B cell (primary cell): Measurements from ENCODE around the gene CCDC126. TPM values are rescaled to one million over a fixed set of nuclear protein-coding genes. Genes with fewer than 3 reads are reported as not detected.

ENCODE experiments used
- ATAC-seq: fragments of 200-7000 bp; cut with Tn5 transposase; one replicate; pipeline ENCODE4 v1.10.0; 2021; ENCODE audit warnings: low read depth, mild to moderate bottlenecking, moderate number of reproducible peaks, moderate library complexity
- CTCF ChIA-PET: fragments of 350-600 bp; sonication (Branson Sonifier 250); formaldehyde crosslinking; loops from one replicate; lab custom pipeline; 2021; ENCODE audit warnings: antibody characterized with exemption, inconsistent platforms; lab: Charles Lee
- POLR2A ChIA-PET: fragments of 350-600 bp; sonication (Branson Sonifier 250); formaldehyde crosslinking; loops from one replicate; lab custom pipeline; 2021; ENCODE audit warnings: antibody characterized with exemption; lab: Charles Lee
- DNase-seq: peaks from one replicate; pipeline ENCODE4 v3.0.0; 2013
- H2AFZ ChIP-seq: 2 replicates; pipeline ENCODE4 v1.6.1; 2012; ENCODE audit warnings: mild to moderate bottlenecking, low read depth, low read length; ENCODE audit not compliant: insufficient read depth, poor library complexity, severe bottlenecking
- H3K27ac ChIP-seq, 2 donors: 1 replicate in 1 of 2; 2 replicates in 1 of 2; pipeline ENCODE4 v1.5.1; 2012 to 2013; ENCODE audit warnings: low read length in 2 of 2, mild to moderate bottlenecking in 2 of 2, moderate library complexity in 1 of 2
- H3K27me3 ChIP-seq, 4 experiments: fragments of 200-600 bp in 1 of 4; sonication (generic) in 1 of 4; replicated peaks in 1 of 4; 1 replicate in 2 of 4; 2 replicates in 2 of 4; pipeline versions ENCODE4 v1.6.1 to v1.7.0; 2013 to 2016; ENCODE audit warnings: low read length in 3 of 4, mild to moderate bottlenecking in 2 of 4, mixed read lengths in 1 of 4, moderate library complexity in 1 of 4; ENCODE audit not compliant: insufficient read depth in 4 of 4, control insufficient read depth in 3 of 4; ENCODE audit errors: control extremely low read depth in 1 of 4
- H3K36me3 ChIP-seq, 2 experiments: replicated peaks in 1 of 2; 1 replicate in 1 of 2; 2 replicates in 1 of 2; pipeline versions ENCODE4 v1.6.1 to v1.7.1; 2013; ENCODE audit warnings: low read length in 1 of 2; ENCODE audit not compliant: insufficient read depth in 2 of 2, control insufficient read depth in 1 of 2; ENCODE audit errors: control extremely low read depth in 1 of 2, extremely low read depth in 1 of 2
- H3K4me1 ChIP-seq, 2 donors: fragments of 200-600 bp in 1 of 2; sonication (generic) in 1 of 2; 1 replicate in 1 of 2; 2 replicates in 1 of 2; pipeline versions ENCODE4 v1.5.1 to v1.6.1; 2013 to 2017; ENCODE audit warnings: low read length in 2 of 2; ENCODE audit not compliant: control insufficient read depth in 2 of 2, insufficient read depth in 2 of 2
- H3K4me2 ChIP-seq: replicated peaks from 2 replicates; pipeline ENCODE3; 2012; ENCODE audit warnings: mild to moderate bottlenecking, low read depth, low read length; ENCODE audit not compliant: poor library complexity, severe bottlenecking
- H3K4me3 ChIP-seq, 5 experiments: fragments of 200-600 bp in 1 of 5; sonication (generic) in 1 of 5; 1 replicate in 3 of 5; 2 replicates in 2 of 5; pipeline versions ENCODE4 v1.5.1 to v1.7.0; 2011 to 2016; ENCODE audit warnings: low read length in 4 of 5, mild to moderate bottlenecking in 4 of 5, low read depth in 2 of 5, control low read depth in 1 of 5, moderate library complexity in 1 of 5; ENCODE audit not compliant: insufficient read depth in 1 of 5; ENCODE audit errors: control extremely low read depth in 1 of 5, extremely low read depth in 1 of 5
- H3K79me2 ChIP-seq: fragments of 200-600 bp; sonication (generic); one replicate; pipeline ENCODE4 v1.6.0; 2016; ENCODE audit warnings: low read length; ENCODE audit not compliant: control insufficient read depth, insufficient read depth
- H3K9ac ChIP-seq: fragments of 200-600 bp; sonication (generic); 2 replicates; pipeline ENCODE4 v1.6.1; 2017; ENCODE audit warnings: mild to moderate bottlenecking, low read length, moderate library complexity
- H3K9me3 ChIP-seq, 3 donors: one replicate each; pipeline versions ENCODE4 v1.6.1 to v1.7.1; 2013; ENCODE audit warnings: low read length in 2 of 3; ENCODE audit not compliant: control insufficient read depth in 2 of 3, insufficient read depth in 1 of 3; ENCODE audit errors: control extremely low read depth in 1 of 3
- H4K20me1 ChIP-seq: 2 replicates; pipeline ENCODE4 v1.6.0; 2012; ENCODE audit warnings: mild to moderate bottlenecking, low read length; ENCODE audit not compliant: insufficient read depth, control insufficient read depth, poor library complexity, severe bottlenecking
- H3K27ac Mint-ChIP-seq: one replicate; pipeline ENCODE4 v1.8.0; 2021; ENCODE audit warnings: mixed read lengths
- H3K27me3 Mint-ChIP-seq: one replicate; pipeline ENCODE4 v1.8.0; 2021; ENCODE audit warnings: mixed read lengths
- H3K4me1 Mint-ChIP-seq: one replicate; pipeline ENCODE4 v1.8.0; 2021; ENCODE audit warnings: mixed read lengths
- H3K4me3 Mint-ChIP-seq: one replicate; pipeline ENCODE4 v1.8.0; 2021; ENCODE audit warnings: mixed read lengths
- H3K9me3 Mint-ChIP-seq: one replicate; pipeline ENCODE4 v1.8.0; 2022; ENCODE audit warnings: mixed read lengths; ENCODE audit not compliant: insufficient read depth
- EZH2 ChIP-seq: IDR thresholded peaks from 2 replicates; pipeline ENCODE4 v1.6.1; 2012; ENCODE audit warnings: borderline replicate concordance, low read depth, mild to moderate bottlenecking, moderate library complexity, low read length; ENCODE audit not compliant: insufficient read depth, poor library complexity, severe bottlenecking
- WGBS: methylation state at CpG from one replicate; pipeline ENCODE4 v1.1.5; 2013; ENCODE audit warnings: missing lambda C conversion rate; ENCODE audit not compliant: insufficient coverage; 5-methylcytosine and 5-hydroxymethylcytosine counted together
- intact Hi-C: fragments of 100-400 bp; cut with micrococcal nuclease; formaldehyde crosslinking; loops from one replicate; pipeline ENCODE4 v1.10.0; 2022
- polyA plus RNA-seq: library from polyadenylated mRNA; depleted of rRNA; stranded (reverse); fragments of >200 nt; gene quantifications from 2 replicates; pipeline ENCODE4 v1.2.3, GENCODE V29; 2012
- total RNA-seq, 2 donors: library from RNA; stranded (reverse); fragments of 120-200 nt in 1 of 2; gene quantifications; 1 replicate in 1 of 2; 2 replicates in 1 of 2; pipeline versions ENCODE4 v1.2.3 to v1.2.4, GENCODE V29; 2013 to 2022
- TF ChIP-seq, protein P1 (sequence below): fragments of 200-600 bp; IDR thresholded peaks from one replicate; pipeline ENCODE4 v1.8.0; 2022; ENCODE audit warnings: antibody characterized with exemption, mild to moderate bottlenecking

CCDC126 gene
- total and polyA plus RNA-seq, 2 donors (not counting 1 experiment from before 2014, with no cell fraction given), result 3.1 to 18.0 TPM

DNA sequence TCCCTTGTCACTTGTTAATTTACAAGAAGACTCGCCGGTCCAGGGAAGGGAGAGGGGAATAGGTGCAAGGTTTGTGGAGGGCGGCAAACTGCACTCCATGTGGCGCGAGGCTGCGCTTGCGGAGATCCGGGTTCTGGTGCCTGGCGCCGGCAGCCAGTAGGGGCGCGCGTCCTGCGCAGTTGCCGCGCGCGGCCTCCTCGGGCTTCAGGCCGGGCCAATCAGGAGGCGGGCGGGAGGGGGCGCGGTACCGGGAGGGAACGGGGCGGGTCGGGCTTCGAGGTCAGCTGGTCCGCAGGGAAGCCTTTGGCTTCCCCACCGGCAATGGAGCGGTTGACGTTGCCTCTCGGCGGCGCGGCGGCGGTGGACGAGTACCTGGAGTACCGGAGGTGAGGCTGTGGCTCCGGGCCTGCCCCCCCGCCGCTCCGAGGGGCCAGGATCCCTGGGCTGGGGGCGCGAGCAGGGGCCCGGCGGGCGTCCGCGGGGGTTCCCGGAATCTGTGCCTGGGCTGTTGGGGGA lies 82.8 kb downstream of the CCDC126 start, which contains the start of gene FAM221A:
FAM221A (plus strand) TSS at position 302 of the 516 bp plus-strand sequence; CDS start at position 322, 20 bp downstream.
- H3K79me2 ChIP-seq, result no peaks in the 10 kb centered on the region
- peak within 1 kb of the TSS in 1 of 2 donors; percentile 57 for H3K27ac ChIP-seq
- CTCF ChIA-PET, result interaction anchor here (0.9 to 2.2 kb wide), 6 partner anchors 9 to 140 kb away, joined by 3 to 10 read pairs (median 4); no protein-coding TSS in a partner anchor
- no peaks in the 10 kb centered on the region for H4K20me1 ChIP-seq
- H3K4me3 ChIP-seq, result peak within 1 kb of the TSS; percentile 51 to 85 (median 75)
- H2AFZ ChIP-seq, result peak within 1 kb of the TSS; percentile 92
- Mint-ChIP-seq H3K4me1 (peaks cover 9% of the 10 kb centered on the region), H3K27me3 (no peaks in the 10 kb centered on the region), H3K9me3 (no peaks in the 10 kb centered on the region), H3K27ac (peak within 1 kb of the TSS; percentile 81), H3K4me3 (peak within 1 kb of the TSS; percentile 90)
- H3K27me3 ChIP-seq, result no peaks in the 10 kb centered on the region
- no peaks in the 10 kb centered on the region for H3K36me3 ChIP-seq
- H3K9me3 ChIP-seq, result no peaks in the 10 kb centered on the region
- peaks cover 0 to 15% of the 10 kb centered on the region in 2 donors for H3K4me1 ChIP-seq
- no peak for TF ChIP-seq EZH2
- TF ChIP-seq, protein P1, sequence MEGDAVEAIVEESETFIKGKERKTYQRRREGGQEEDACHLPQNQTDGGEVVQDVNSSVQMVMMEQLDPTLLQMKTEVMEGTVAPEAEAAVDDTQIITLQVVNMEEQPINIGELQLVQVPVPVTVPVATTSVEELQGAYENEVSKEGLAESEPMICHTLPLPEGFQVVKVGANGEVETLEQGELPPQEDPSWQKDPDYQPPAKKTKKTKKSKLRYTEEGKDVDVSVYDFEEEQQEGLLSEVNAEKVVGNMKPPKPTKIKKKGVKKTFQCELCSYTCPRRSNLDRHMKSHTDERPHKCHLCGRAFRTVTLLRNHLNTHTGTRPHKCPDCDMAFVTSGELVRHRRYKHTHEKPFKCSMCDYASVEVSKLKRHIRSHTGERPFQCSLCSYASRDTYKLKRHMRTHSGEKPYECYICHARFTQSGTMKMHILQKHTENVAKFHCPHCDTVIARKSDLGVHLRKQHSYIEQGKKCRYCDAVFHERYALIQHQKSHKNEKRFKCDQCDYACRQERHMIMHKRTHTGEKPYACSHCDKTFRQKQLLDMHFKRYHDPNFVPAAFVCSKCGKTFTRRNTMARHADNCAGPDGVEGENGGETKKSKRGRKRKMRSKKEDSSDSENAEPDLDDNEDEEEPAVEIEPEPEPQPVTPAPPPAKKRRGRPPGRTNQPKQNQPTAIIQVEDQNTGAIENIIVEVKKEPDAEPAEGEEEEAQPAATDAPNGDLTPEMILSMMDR, result peak; percentile 80
- DNase-seq (peak; percentile 89), ATAC-seq (peak; percentile 99)
- H3K4me2 ChIP-seq, result peak within 1 kb of the TSS; percentile 85
- POLR2A ChIA-PET, result interaction anchor here (1.2 kb wide), 1 partner anchor 82 kb away, joined by 5 read pairs; the partner anchor contains the start of gene CCDC126
- WGBS, result 2% methylated on average over 53 of the region's 53 CpGs
- H3K9ac ChIP-seq, result peak within 1 kb of the TSS; percentile 88
- intact Hi-C loops, result loop anchor here (1.0 to 10.0 kb wide), 7 partner anchors 83 to 895 kb away; partner anchors contain the start of genes CCDC126, KLHL7, MALSU1 and NUP42
